K562 (cell line): Measurements from ENCODE around the gene LMNTD2. TPM values are rescaled to one million over a fixed set of nuclear protein-coding genes. Genes with fewer than 3 reads are reported as not detected.

Experiments used
- HMG20B ChIP-seq: fragments of 250-450 bp; sonication (Bioruptor Pico); IDR thresholded peaks from 2 replicates; pipeline ENCODE4 v1.5.0; 2021; ENCODE audit warnings: mild to moderate bottlenecking
- MTA1 ChIP-seq: fragments of 450-650 bp; IDR thresholded peaks from 2 replicates; pipeline ENCODE4 v1.6.1; 2017; ENCODE audit warnings: borderline replicate concordance
- NR3C1 ChIP-seq: sonication (generic); formaldehyde crosslinking; IDR thresholded peaks from 2 replicates; pipeline ENCODE4 v1.8.1; 2022; ENCODE audit warnings: missing genetic modification reagents
- TCF7 ChIP-seq: sonication (generic); IDR thresholded peaks from 2 replicates; pipeline ENCODE4 v1.6.1; 2016; ENCODE audit warnings: antibody characterized with exemption, borderline replicate concordance
- polyA plus RNA-seq, 8 experiments: library from polyadenylated mRNA; depleted of rRNA in 4 of 8; stranded (reverse) in 5 of 8; unstranded in 3 of 8; fragments of >200 nt; fragmentation: Nextera tagmentation in 2 of 8; fragmentation: Illumina TruSeq in 1 of 8; extraction: Ambion mirVana in 2 of 8; extraction: Trizol in 1 of 8; gene quantifications; 2 replicates each; pipeline versions ENCODE4 v1.2.1 to v1.2.3, GENCODE V29; 2011 to 2014; ENCODE audit warnings: inconsistent platforms in 1 of 8, missing spikeins in 1 of 8
- total RNA-seq, 7 experiments: library from RNA; depleted of rRNA in 6 of 7; stranded (reverse); fragments of >200 nt in 6 of 7; fragmentation: Illumina TruSeq in 2 of 7; extraction: Trizol in 2 of 7; gene quantifications; 2 replicates each; pipeline versions ENCODE4 v1.2.1 to v1.2.3, GENCODE V29; 2011 to 2021; ENCODE audit warnings: low replicate concordance in 1 of 7
- TF ChIP-seq, protein P1 (sequence below): fragments of 450-650 bp; IDR thresholded peaks from 2 replicates; pipeline ENCODE4 v1.6.1; 2016; ENCODE audit warnings: low read depth
- TF ChIP-seq, protein P2 (sequence below): fragments of 450-650 bp; formaldehyde crosslinking; IDR thresholded peaks from 2 replicates; pipeline ENCODE4 v1.4.0; 2022; ENCODE audit warnings: missing genetic modification characterization
- TF ChIP-seq, protein P3 (sequence below): fragments of 250-450 bp; sonication (Bioruptor Pico); IDR thresholded peaks from 2 replicates; pipeline ENCODE4 v1.9.0; 2021; ENCODE audit warnings: mild to moderate bottlenecking, inconsistent platforms

LMNTD2 gene
- total and polyA plus RNA-seq, 9 of the 15 experiments (the other 6 are each of a cell fraction or from before 2014, with no cell fraction given), result 0.48 to 4.2 (median 1.5) TPM; not detected in 3

DNA sequence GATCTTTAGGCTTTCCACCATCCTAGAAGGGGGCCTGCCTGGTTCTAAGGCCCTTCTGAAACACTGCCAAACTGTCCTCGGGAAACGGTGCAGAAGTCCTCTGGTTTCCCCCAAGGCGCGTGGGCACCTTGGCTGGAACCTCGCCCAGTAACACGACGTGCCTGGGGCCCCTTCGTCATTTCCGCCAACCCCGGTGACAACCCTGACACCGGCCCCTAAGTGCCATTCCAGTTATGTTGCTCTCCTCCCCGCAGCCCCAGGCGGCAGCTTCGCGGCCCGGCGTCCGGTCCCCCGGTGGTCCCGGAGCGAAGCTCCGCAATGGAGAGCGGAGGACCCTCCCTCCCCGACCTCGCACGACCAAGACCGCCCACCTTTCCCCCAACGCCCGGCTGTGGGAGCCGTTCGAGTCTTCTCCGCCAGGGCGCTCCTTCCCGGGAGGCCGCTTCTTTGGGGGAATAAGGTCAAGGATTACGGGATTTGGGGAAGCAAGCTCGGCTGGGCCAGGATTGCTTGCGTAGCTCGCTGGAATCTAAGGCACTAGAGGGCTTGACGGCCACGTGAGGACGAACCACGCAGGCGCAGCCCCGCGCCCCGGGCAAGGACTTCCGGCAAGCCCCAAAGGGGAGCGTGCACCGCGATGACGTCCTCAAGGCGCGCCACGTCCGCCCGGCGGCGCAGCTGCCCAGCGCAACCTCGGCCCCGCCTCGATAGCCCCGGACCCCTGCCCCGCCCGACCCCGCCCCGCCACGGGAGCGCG lies 54.1 kb downstream of the LMNTD2 start (continued):
- TF ChIP-seq, protein P1, sequence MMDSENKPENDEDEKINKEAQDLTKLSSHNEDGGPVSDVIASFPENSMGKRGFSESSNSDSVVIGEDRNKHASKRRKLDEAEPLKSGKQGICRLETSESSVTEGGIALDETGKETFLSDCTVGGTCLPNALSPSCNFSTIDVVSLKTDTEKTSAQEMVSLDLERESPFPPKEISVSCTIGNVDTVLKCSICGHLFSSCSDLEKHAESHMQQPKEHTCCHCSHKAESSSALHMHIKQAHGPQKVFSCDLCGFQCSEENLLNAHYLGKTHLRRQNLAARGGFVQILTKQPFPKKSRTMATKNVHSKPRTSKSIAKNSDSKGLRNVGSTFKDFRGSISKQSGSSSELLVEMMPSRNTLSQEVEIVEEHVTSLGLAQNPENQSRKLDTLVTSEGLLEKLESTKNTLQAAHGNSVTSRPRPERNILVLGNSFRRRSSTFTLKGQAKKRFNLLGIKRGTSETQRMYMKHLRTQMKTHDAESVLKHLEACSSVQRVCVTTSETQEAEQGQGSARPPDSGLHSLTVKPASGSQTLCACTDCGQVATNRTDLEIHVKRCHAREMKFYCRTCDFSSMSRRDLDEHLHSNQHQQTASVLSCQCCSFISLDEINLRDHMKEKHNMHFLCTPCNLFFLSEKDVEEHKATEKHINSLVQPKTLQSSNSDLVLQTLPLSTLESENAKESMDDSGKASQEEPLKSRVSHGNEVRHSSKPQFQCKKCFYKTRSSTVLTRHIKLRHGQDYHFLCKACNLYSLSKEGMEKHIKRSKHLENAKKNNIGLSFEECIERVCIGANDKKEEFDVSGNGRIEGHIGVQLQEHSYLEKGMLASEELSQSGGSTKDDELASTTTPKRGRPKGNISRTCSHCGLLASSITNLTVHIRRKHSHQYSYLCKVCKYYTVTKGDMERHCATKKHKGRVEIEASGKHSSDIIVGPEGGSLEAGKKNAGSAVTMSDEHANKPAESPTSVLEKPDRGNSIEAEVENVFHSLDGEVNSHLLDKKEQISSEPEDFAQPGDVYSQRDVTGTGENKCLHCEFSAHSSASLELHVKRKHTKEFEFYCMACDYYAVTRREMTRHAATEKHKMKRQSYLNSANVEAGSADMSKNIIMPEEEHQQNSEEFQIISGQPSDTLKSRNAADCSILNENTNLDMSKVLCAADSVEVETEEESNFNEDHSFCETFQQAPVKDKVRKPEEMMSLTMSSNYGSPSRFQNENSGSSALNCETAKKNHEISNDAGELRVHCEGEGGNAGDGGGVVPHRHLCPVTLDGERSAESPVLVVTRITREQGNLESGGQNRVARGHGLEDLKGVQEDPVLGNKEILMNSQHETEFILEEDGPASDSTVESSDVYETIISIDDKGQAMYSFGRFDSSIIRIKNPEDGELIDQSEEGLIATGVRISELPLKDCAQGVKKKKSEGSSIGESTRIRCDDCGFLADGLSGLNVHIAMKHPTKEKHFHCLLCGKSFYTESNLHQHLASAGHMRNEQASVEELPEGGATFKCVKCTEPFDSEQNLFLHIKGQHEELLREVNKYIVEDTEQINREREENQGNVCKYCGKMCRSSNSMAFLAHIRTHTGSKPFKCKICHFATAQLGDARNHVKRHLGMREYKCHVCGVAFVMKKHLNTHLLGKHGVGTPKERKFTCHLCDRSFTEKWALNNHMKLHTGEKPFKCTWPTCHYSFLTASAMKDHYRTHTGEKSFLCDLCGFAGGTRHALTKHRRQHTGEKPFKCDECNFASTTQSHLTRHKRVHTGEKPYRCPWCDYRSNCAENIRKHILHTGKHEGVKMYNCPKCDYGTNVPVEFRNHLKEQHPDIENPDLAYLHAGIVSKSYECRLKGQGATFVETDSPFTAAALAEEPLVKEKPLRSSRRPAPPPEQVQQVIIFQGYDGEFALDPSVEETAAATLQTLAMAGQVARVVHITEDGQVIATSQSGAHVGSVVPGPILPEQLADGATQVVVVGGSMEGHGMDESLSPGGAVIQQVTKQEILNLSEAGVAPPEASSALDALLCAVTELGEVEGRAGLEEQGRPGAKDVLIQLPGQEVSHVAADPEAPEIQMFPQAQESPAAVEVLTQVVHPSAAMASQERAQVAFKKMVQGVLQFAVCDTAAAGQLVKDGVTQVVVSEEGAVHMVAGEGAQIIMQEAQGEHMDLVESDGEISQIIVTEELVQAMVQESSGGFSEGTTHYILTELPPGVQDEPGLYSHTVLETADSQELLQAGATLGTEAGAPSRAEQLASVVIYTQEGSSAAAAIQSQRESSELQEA, result no peak
- TF ChIP-seq MTA1 (peak; percentile 97), TCF7 (no peak; the same call in 1 of the 2 replicates), NR3C1 (CRISPR knock-in tag) (no peak), HMG20B (CRISPR knock-in tag) (no peak)
- TF ChIP-seq, protein P2, sequence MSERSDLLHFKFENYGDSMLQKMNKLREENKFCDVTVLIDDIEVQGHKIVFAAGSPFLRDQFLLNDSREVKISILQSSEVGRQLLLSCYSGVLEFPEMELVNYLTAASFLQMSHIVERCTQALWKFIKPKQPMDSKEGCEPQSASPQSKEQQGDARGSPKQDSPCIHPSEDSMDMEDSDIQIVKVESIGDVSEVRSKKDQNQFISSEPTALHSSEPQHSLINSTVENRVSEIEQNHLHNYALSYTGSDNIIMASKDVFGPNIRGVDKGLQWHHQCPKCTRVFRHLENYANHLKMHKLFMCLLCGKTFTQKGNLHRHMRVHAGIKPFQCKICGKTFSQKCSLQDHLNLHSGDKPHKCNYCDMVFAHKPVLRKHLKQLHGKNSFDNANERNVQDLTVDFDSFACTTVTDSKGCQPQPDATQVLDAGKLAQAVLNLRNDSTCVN, result no peak
- TF ChIP-seq, protein P3, sequence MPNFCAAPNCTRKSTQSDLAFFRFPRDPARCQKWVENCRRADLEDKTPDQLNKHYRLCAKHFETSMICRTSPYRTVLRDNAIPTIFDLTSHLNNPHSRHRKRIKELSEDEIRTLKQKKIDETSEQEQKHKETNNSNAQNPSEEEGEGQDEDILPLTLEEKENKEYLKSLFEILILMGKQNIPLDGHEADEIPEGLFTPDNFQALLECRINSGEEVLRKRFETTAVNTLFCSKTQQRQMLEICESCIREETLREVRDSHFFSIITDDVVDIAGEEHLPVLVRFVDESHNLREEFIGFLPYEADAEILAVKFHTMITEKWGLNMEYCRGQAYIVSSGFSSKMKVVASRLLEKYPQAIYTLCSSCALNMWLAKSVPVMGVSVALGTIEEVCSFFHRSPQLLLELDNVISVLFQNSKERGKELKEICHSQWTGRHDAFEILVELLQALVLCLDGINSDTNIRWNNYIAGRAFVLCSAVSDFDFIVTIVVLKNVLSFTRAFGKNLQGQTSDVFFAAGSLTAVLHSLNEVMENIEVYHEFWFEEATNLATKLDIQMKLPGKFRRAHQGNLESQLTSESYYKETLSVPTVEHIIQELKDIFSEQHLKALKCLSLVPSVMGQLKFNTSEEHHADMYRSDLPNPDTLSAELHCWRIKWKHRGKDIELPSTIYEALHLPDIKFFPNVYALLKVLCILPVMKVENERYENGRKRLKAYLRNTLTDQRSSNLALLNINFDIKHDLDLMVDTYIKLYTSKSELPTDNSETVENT (CRISPR knock-in tag), result 0 out of 2 replicates have a peak, but pooled peaks have one; percentile 25
- TF ChIP-seq, all 486 proteins: peak for 139
